Caco-2 (cell line): ENCODE measurements around the gene ZXDC. TPM values are rescaled to one million over a fixed set of nuclear protein-coding genes. Genes with fewer than 3 reads are reported as not detected.

Experiments
- Bru-seq: library from RNA; stranded (reverse); fragments of 400-500 nt; gene quantifications from one replicate; lab custom pipeline; 2021; lab: Mats Ljungman, UMichigan
- BruChase-seq, 2 experiments: library from RNA; stranded (reverse); fragments of 400-500 nt; gene quantifications; one replicate each; lab custom pipeline; 2021; lab: Mats Ljungman, UMichigan
- BruUV-seq: library from RNA; stranded (reverse); fragments of 400-500 nt; replicated peaks from 2 replicates; lab custom pipeline; 2021; lab: Mats Ljungman, UMichigan
- CTCF ChIA-PET: fragments of 300-600 bp; sonication (Branson Sonifier 250); formaldehyde crosslinking; loops from one replicate; lab custom pipeline; 2022; ENCODE audit warnings: antibody characterized with exemption; lab: Charles Lee
- POLR2A ChIA-PET: fragments of 300-600 bp; sonication (Branson Sonifier 250); formaldehyde crosslinking; loops from one replicate; lab custom pipeline; 2022; ENCODE audit warnings: antibody characterized with exemption; lab: Charles Lee
- DNase-seq, 2 experiments: peaks; one replicate each; pipeline versions ENCODE4 v3.0.0 to v3.0.0-alpha.2; 2020 to 2022
- H3K27me3 ChIP-seq: replicated peaks from 2 replicates; pipeline ENCODE4 v1.6.0; 2011; ENCODE audit warnings: low read length; ENCODE audit not compliant: control insufficient read depth, insufficient read depth
- H3K36me3 ChIP-seq: 2 replicates; pipeline ENCODE4 v1.5.1; 2011; ENCODE audit warnings: low read length; ENCODE audit not compliant: control insufficient read depth, insufficient read depth
- H3K4me1 ChIP-seq: fragments of 250-450 bp; sonication (Bioruptor Pico); 2 replicates; pipeline ENCODE4 v1.5.1; 2020; ENCODE audit warnings: mild to moderate bottlenecking
- H3K4me3 ChIP-seq: 2 replicates; pipeline ENCODE4 v1.5.1; 2011; ENCODE audit warnings: low read depth, mild to moderate bottlenecking, control low read depth, low read length
- H3K9me3 ChIP-seq: fragments of 250-450 bp; sonication (Bioruptor Pico); 2 replicates; pipeline ENCODE4 v1.5.1; 2020; ENCODE audit warnings: mild to moderate bottlenecking, moderate library complexity
- H3K27ac Mint-ChIP-seq: one replicate; pipeline ENCODE4 v1.8.0; 2022; ENCODE audit warnings: mixed read lengths; ENCODE audit not compliant: unreplicated experiment
- H3K27me3 Mint-ChIP-seq: one replicate; pipeline ENCODE4 v1.8.0; 2022; ENCODE audit warnings: mixed read lengths; ENCODE audit not compliant: insufficient read depth, unreplicated experiment
- H3K36me3 Mint-ChIP-seq: one replicate; pipeline ENCODE4 v1.8.0; 2022; ENCODE audit warnings: mild to moderate bottlenecking, mixed read lengths; ENCODE audit not compliant: insufficient read depth, unreplicated experiment
- H3K4me1 Mint-ChIP-seq: one replicate; pipeline ENCODE4 v1.8.0; 2022; ENCODE audit warnings: low read depth, mixed read lengths; ENCODE audit not compliant: unreplicated experiment
- H3K4me3 Mint-ChIP-seq: one replicate; pipeline ENCODE4 v1.8.0; 2022; ENCODE audit warnings: mild to moderate bottlenecking, moderate library complexity, mixed read lengths; ENCODE audit not compliant: unreplicated experiment
- H3K9me3 Mint-ChIP-seq: one replicate; pipeline ENCODE4 v1.8.0; 2022; ENCODE audit warnings: mixed read lengths; ENCODE audit not compliant: unreplicated experiment
- CTCF ChIP-seq, 2 experiments: fragments of 200-600 bp in 1 of 2; IDR thresholded peaks; 1 replicate in 1 of 2; 2 replicates in 1 of 2; pipeline versions ENCODE4 v1.5.1 to v1.8.0; 2011 to 2022; ENCODE audit warnings: antibody characterized with exemption in 1 of 2, control low read depth in 1 of 2, inconsistent platforms in 1 of 2, low read depth in 1 of 2, low read length in 1 of 2, mild to moderate bottlenecking in 1 of 2, moderate library complexity in 1 of 2; ENCODE audit not compliant: insufficient read depth in 1 of 2, severe bottlenecking in 1 of 2, unreplicated experiment in 1 of 2
- intact Hi-C: fragments of 100-400 bp; cut with micrococcal nuclease; formaldehyde crosslinking; loops from one replicate; pipeline ENCODE4 v1.10.0; 2022; ENCODE audit not compliant: unreplicated experiment
- long read RNA-seq: library from polyadenylated mRNA; stranded (forward); transcript quantifications from one replicate; pipeline ENCODE4 v2.0.0, GENCODE V29; 2022
- total RNA-seq: library from RNA; stranded (reverse); gene quantifications from 2 replicates; pipeline ENCODE4 v1.2.3, GENCODE V29; 2022

Gene ZXDC
- total RNA-seq (28.1 and 28.7 TPM in 2 replicates), Bru-seq, nascent RNA (percentile 85 among the genes with signal in this experiment), BruChase-seq, experiment 1, labeled RNA remaining after a 2-hour chase (percentile 93 among the genes with signal in this experiment), BruChase-seq, experiment 2, labeled RNA remaining after a 6-hour chase (percentile 91 among the genes with signal in this experiment)
- long read RNA-seq, full-length matches to known transcripts, result 15 of 30 reads
- long read RNA-seq, partial matches to known transcripts, result 4 of 30 reads
- long read RNA-seq, other reads (novel, unspliced or antisense), result 11 of 30 reads

DNA sequence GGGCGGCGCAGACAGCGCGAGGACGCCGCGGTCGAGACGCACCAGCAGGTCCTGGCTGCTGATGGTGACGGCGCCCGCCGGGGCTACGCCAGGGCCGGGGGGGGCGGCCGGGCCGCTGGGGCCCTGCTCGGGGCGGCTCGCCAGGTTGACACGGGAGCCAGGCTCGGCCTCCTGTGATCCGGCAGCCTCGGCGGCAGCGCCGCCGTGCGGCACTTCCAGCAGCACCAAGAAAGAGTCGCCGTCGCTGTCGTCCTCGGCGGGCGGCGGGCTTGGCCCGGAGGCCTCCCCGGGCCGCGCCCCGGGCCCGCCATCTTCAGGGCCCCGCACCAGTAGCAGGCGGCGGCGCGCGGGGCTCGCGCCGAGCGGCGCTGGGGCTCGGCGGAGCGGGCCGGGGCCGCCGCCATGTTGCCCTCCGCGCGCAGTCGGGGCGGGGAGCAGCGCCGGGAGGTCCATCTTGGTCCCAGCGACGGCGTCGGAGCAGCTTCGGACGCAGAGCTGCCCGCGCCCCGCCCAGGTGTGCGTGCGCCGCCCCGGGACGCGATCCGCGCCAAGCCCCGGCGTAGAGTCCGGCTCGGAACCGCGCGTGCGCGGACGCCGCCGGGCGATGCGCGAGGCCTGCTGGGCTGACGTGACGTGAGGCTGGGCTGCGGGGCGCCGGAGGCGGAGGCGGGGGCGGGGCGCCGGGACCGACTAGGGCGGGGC lies at the start of gene ZXDC:
Gene ZXDC, minus strand, starts transcription at position 479 of the 702 bp plus-strand sequence. Its CDS starts 26 bp downstream, at position 453.
- Histone ChIP-seq H3K27me3 (no peaks in the 10 kb centered on the region), H3K9me3 (no peaks in the 10 kb centered on the region), H3K4me3 (peak within 1 kb of the TSS; percentile 83), H3K4me1 (peaks cover 17% of the 10 kb centered on the region), H3K36me3 (no peaks in the 10 kb centered on the region; the same call in 1 of the 2 replicates)
- BruUV-seq, result no TSS peak
- Mint-ChIP-seq H3K4me3 (peak within 1 kb of the TSS; percentile 75), H3K36me3 (peaks cover 31% of the 10 kb centered on the region), H3K27me3 (no peaks in the 10 kb centered on the region), H3K4me1 (peaks cover 20% of the 10 kb centered on the region), H3K9me3 (no peaks in the 10 kb centered on the region), H3K27ac (peak within 1 kb of the TSS; percentile 69)
- TF ChIP-seq CTCF (IDR thresholded peaks at IDR 0.05; ENCODE audit: insufficient read depth in 1 of 2, low read depth in 1 of 2, low read length in 1 of 2, severe bottlenecking in 1 of 2, unreplicated experiment in 1 of 2), result peak in 1 of 2 experiments; percentile 49
- ChIA-PET POLR2A (interaction anchor here (0.6 to 1.4 kb wide), 2 partner anchors 53 to 229 kb away, joined by 3 read pairs; no protein-coding TSS in a partner anchor), CTCF (interaction anchor here (1.1 to 1.5 kb wide), 2 partner anchors 15 to 53 kb away, joined by 3 to 4 read pairs; no protein-coding TSS in a partner anchor)
- intact Hi-C loops, result loop anchor here (10.0 kb wide), 1 partner anchor 211 kb away; no protein-coding TSS in a partner anchor
- peak; percentile 92 to 95 for DNase-seq

- Mint-ChIP-seq H3K36me3 (no peaks in the 10 kb centered on the region), H3K27ac (no peak overlapping the region), H3K27me3 (no peaks in the 10 kb centered on the region), H3K9me3 (no peaks in the 10 kb centered on the region), H3K4me1 (peaks cover 29% of the 10 kb centered on the region), H3K4me3 (peak overlapping the region; percentile 75)
- Histone ChIP-seq H3K4me3 (peak overlapping the region; percentile 67), H3K9me3 (no peaks in the 10 kb centered on the region), H3K4me1 (peaks cover 50% of the 10 kb centered on the region), H3K36me3 (peaks cover 1% of the 10 kb centered on the region), H3K27me3 (no peaks in the 10 kb centered on the region)
- intact Hi-C loops, result loop anchor here (10.0 kb wide), 1 partner anchor 130 kb away; the partner anchor contains the start of gene TXNRD3
- ChIA-PET POLR2A (no interaction called here), CTCF (no interaction called here)
- no peak for TF ChIP-seq CTCF (IDR thresholded peaks at IDR 0.05; ENCODE audit: insufficient read depth in 1 of 2, low read depth in 1 of 2, low read length in 1 of 2, severe bottlenecking in 1 of 2, unreplicated experiment in 1 of 2)
- DNase-seq, result peak in 1 of 2 experiments; percentile 41
- no TSS peak for BruUV-seq
Measured at GRCh38 chr3:126525091-126525852, 49.6 kb upstream of the ZXDC start.
